ENCODE measurements around the gene PRAF2. TPM values are rescaled to one million over a fixed set of nuclear protein-coding genes. Genes with fewer than 3 reads are reported as not detected.
A peak's percentile ranks its signal among the peaks of the same experiment; 100 is the strongest.

Gene PRAF2
- total and polyA plus RNA-seq, 9 donors = 14.4 to 54.0 (median 29.3) TPM

- H3K4me3 ChIP-seq = peak overlapping the region; percentile 49
- no peaks in the 10 kb centered on the region for H3K36me3 ChIP-seq
- DNase-seq = no peak
- WGBS, 3 donors = 41 to 52% (median 42%) methylated on average over 10 of the region's 10 CpGs
- TF ChIP-seq EP300 (IDR thresholded peaks at IDR 0.05) = no peak
- TF ChIP-seq CTCF (IDR thresholded peaks at IDR 0.05) = no peak
- no peak for TF ChIP-seq POLR2A (IDR thresholded peaks at IDR 0.05)
- H3K27me3 ChIP-seq = no peaks in the 10 kb centered on the region
- H3K4me1 ChIP-seq (ENCODE audit: insufficient read depth) = no peaks in the 10 kb centered on the region
- intact Hi-C loops (cut with DNase I) = no loop called here
- no peak overlapping the region for H3K27ac ChIP-seq
- H3K9me3 ChIP-seq = no peaks in the 10 kb centered on the region
Measured at GRCh38 chrX:49072712-49073095, 1.1 kb downstream of the PRAF2 start.

GRCh38 chrX:49071877-49072711 lies 1.7 kb downstream of the PRAF2 start:
- Histone ChIP-seq H3K27me3 (no peaks in the 10 kb centered on the region), H3K27ac (peak overlapping the region; percentile 30 to 40), H3K9me3 (no peaks in the 10 kb centered on the region), H3K36me3 (no peaks in the 10 kb centered on the region), H3K4me1 (ENCODE audit: insufficient read depth) (no peaks in the 10 kb centered on the region), H3K4me3 (peak overlapping the region; percentile 49)
- 41 to 49% (median 45%) methylated on average over 60 to 63 of the region's 63 CpGs for WGBS, 3 donors
- no peak for TF ChIP-seq CTCF (IDR thresholded peaks at IDR 0.05)
- TF ChIP-seq EP300 (IDR thresholded peaks at IDR 0.05) = no peak
- no peak for TF ChIP-seq POLR2A (IDR thresholded peaks at IDR 0.05)
- intact Hi-C loops (cut with DNase I) = no loop called here
- DNase-seq = peak; percentile 76 to 87 (median 79)

- 69 to 81% (median 74%) methylated on average over 4 of the region's 4 CpGs for WGBS, 3 donors
- Histone ChIP-seq H3K9me3 (no peaks in the 10 kb centered on the region), H3K4me3 (no peak overlapping the region), H3K36me3 (no peaks in the 10 kb centered on the region), H3K27me3 (no peaks in the 10 kb centered on the region), H3K4me1 (ENCODE audit: insufficient read depth) (no peaks in the 10 kb centered on the region), H3K27ac (no peak overlapping the region)
- no peak for DNase-seq
- intact Hi-C loops (cut with DNase I) = no loop called here
- TF ChIP-seq EP300 (IDR thresholded peaks at IDR 0.05) (no peak), CTCF (IDR thresholded peaks at IDR 0.05) (no peak), POLR2A (IDR thresholded peaks at IDR 0.05) (no peak)
Measured at GRCh38 chrX:49070988-49071387, 2.8 kb downstream of the PRAF2 start.

- no peak overlapping the region for H3K27ac ChIP-seq
- intact Hi-C loops (cut with DNase I) = no loop called here
- H3K4me3 ChIP-seq = no peak overlapping the region
- TF ChIP-seq CTCF (IDR thresholded peaks at IDR 0.05) (no peak), POLR2A (IDR thresholded peaks at IDR 0.05) (no peak), EP300 (IDR thresholded peaks at IDR 0.05) (no peak)
- 84 to 87% (median 84%) methylated on average over 11 of the region's 11 CpGs for WGBS, 3 donors
- no peaks in the 10 kb centered on the region for H3K27me3 ChIP-seq
- no peaks in the 10 kb centered on the region for H3K4me1 ChIP-seq (ENCODE audit: insufficient read depth)
- H3K36me3 ChIP-seq = no peaks in the 10 kb centered on the region
- no peaks in the 10 kb centered on the region for H3K9me3 ChIP-seq
- no peak for DNase-seq
Measured at GRCh38 chrX:49069038-49069437, 4.8 kb downstream of the PRAF2 start.

Data from ovary (tissue), 9 donors.